A549 (cell line): Measurements from ENCODE around the gene FAM13A.

Experiments used
- CBX2 ChIP-seq: fragments of 200-600 bp; sonication (generic); IDR thresholded peaks from 2 replicates; pipeline ENCODE4 v1.6.1; 2016; ENCODE audit warnings: low read depth, mild to moderate bottlenecking, borderline replicate concordance
- CTCF ChIP-seq: fragments of >200 bp; sonication (Bioruptor Twin); formaldehyde crosslinking; IDR thresholded peaks from 3 replicates; pipeline ENCODE4 v1.5.1; 2016
- KDM1A ChIP-seq: fragments of 200-600 bp; sonication (generic); IDR thresholded peaks from 2 replicates; pipeline ENCODE4 v1.6.1; 2016; ENCODE audit warnings: low read depth, mild to moderate bottlenecking
- MAX ChIP-seq: IDR thresholded peaks from 2 replicates; pipeline ENCODE4 v1.6.1; 2012
- NFE2L2 ChIP-seq: fragments of 150-350 bp; conservative IDR thresholded peaks from 2 replicates; pipeline ENCODE4 v1.6.1; 2014; ENCODE audit warnings: low read length
- POLR2A ChIP-seq: IDR thresholded peaks from 2 replicates; pipeline ENCODE4 v1.6.1; 2012; ENCODE audit warnings: mild to moderate bottlenecking, low read length

DNA sequence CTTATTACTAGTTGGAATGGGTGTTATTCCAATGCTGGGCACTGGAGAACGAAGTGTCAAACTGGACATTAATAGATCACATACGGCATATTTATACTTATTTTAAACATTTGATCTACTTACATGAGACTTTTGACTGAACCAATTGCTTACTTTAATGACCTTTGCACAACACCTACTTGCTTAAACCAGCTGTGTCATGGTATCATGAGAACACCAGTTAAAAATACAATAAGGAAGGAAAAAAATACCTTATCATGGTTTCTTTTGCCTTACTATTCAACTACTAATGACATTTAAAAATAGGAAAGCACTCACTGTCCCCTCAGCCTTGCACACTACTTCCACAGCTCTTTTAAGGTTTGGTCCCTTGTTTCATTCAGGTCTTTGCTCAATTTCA lies 146.9 kb downstream of the FAM13A start:
- TF ChIP-seq POLR2A (no peak), CTCF (no peak), NFE2L2 (no peak), KDM1A (no peak), CBX2 (no peak), MAX (no peak)
